GM19240 (cell line): Measurements from ENCODE around the gene CFTR.

Source experiments
- DNase-seq: peaks from one replicate; pipeline ENCODE4 v3.0.0; 2011; ENCODE audit warnings: low spot score; ENCODE audit not compliant: insufficient read length

Gene CFTR

GRCh38 chr7:117645481-117646165, 165.8 kb downstream of the CFTR start:
- DNase-seq: no peak

GRCh38 chr7:117648203-117648866, 168.5 kb downstream of the CFTR start:
- DNase-seq: no peak

- no peak for DNase-seq
These were observed 173.3 kb downstream of the CFTR start for GRCh38 chr7:117652943-117653680.

GRCh38 chr7:117654780-117655179, 175.0 kb downstream of the CFTR start:
- DNase-seq: no peak

- no peak for DNase-seq
These were observed 177.0 kb downstream of the CFTR start for GRCh38 chr7:117656806-117657205.

GRCh38 chr7:117659531-117660011, 179.7 kb downstream of the CFTR start:
- DNase-seq: no peak

GRCh38 chr7:117661328-117661727, 181.5 kb downstream of the CFTR start:
- no peak for DNase-seq

- no peak for DNase-seq
These were observed 184.2 kb downstream of the CFTR start for GRCh38 chr7:117664047-117664446.

- no peak for DNase-seq
These were observed 185.5 kb downstream of the CFTR start for GRCh38 chr7:117665368-117665767.

GRCh38 chr7:117666031-117666430, 186.2 kb downstream of the CFTR start:
- DNase-seq: no peak

GRCh38 chr7:117666689-117667088, 186.9 kb downstream of the CFTR start:
- DNase-seq: no peak

GRCh38 chr7:117667456-117667855, 187.6 kb downstream of the CFTR start:
- no peak for DNase-seq

GRCh38 chr7:117669818-117670217, 190.0 kb downstream of the CFTR start:
- DNase-seq: no peak

GRCh38 chr7:117672453-117672852, 192.6 kb downstream of the CFTR start:
- DNase-seq: no peak

- DNase-seq: no peak
These were observed 193.5 kb downstream of the CFTR start for GRCh38 chr7:117673367-117673766.

GRCh38 chr7:117673839-117674238, 194.0 kb downstream of the CFTR start:
- DNase-seq: no peak

GRCh38 chr7:117674617-117675016, 194.8 kb downstream of the CFTR start:
- DNase-seq: no peak

- no peak for DNase-seq
These were observed 195.9 kb downstream of the CFTR start for GRCh38 chr7:117675497-117676435.

- no peak for DNase-seq
These were observed 199.3 kb downstream of the CFTR start for GRCh38 chr7:117679120-117679519.

GRCh38 chr7:117682681-117683385, 203.0 kb downstream of the CFTR start:
- no peak for DNase-seq
